Measurements from ENCODE around the gene NPAS3.

NPAS3 gene

GRCh38 chr14:33805593-33805992, 866.9 kb downstream of the NPAS3 start:
- H3K27ac ChIP-seq: no peak overlapping the region
- no peak for TF ChIP-seq CTCF (conservative IDR thresholded peaks at IDR 0.05)

GRCh38 chr14:33806905-33807304, 868.2 kb downstream of the NPAS3 start:
- no peak for TF ChIP-seq CTCF (conservative IDR thresholded peaks at IDR 0.05)
- no peak overlapping the region for H3K27ac ChIP-seq

GRCh38 chr14:33808187-33808586, 869.5 kb downstream of the NPAS3 start:
- no peak for TF ChIP-seq CTCF (conservative IDR thresholded peaks at IDR 0.05)
- H3K27ac ChIP-seq: no peak overlapping the region

DNA sequence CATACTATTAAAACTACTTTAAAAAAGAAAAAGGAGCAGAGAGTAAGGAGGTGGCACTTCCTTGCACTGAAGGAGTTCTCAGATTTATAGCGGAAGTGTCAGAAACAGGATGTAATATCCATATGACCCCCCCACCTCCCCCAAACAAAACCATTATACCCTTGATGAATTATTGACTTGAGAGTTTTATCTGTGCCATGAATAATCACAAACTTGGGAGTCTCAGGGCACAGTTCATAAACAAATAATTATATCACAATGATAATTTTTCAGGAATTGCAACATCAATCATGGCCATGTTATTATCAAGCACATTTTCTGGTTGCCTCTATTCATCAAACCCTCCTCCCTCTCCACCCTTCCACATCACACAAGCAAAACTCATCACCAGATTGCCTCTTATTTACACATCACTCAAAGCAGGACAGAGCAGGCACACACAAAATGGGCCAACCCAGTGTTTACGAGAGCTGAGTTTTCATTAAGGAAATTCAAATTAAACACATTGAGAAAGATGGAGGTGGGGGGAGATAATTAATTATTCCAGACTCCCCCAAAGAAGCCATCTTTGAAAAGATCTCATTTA, 870.8 kb downstream of the NPAS3 start:
- TF ChIP-seq CTCF (conservative IDR thresholded peaks at IDR 0.05): no peak
- no peak overlapping the region for H3K27ac ChIP-seq

DNA sequence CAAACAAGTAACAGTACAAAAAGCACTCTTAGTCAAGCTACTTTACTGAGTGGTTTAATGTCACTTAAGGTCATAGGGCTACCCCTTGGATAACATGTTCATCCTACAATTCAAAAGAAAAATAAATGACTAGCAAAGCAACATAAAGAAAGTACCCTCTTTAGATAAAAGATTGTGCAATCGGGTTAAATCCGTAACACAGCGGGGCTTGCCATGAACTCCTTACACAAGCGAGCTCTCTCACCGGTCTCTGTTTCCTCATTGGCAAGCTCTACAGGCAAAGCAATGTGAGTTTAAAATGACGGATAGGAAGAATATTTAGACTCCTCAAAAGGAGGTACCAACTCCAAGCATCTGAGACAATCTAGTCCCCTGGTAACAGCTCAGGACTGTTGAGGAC, 871.6 kb downstream of the NPAS3 start:
- H3K27ac ChIP-seq: no peak overlapping the region
- no peak for TF ChIP-seq CTCF (conservative IDR thresholded peaks at IDR 0.05)

- no peak overlapping the region for H3K27ac ChIP-seq
- no peak for TF ChIP-seq CTCF (conservative IDR thresholded peaks at IDR 0.05)
These were observed 873.0 kb downstream of the NPAS3 start for GRCh38 chr14:33811721-33812120.

DNA sequence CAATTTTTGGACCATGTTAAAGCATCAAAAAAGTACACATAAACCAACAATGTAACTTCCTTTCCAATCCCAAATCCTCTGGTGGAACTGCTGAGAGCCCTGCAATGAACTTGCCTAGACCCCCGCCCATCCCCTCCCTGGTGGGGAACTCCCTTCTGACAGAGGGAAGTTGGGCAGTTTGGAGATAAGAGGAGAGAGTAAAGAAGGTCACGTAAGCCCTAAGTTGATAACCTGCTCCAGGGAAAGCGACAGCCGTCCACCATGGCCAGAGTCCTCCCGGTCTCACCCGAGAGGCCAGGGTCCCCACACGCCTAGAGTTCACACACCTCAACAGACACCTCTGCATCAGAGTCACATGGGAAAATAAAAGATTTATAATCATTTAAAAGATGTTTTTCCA, 873.5 kb downstream of the NPAS3 start:
- no peak for TF ChIP-seq CTCF (conservative IDR thresholded peaks at IDR 0.05)
- H3K27ac ChIP-seq: no peak overlapping the region

Data from VCaP (cell line).